ENCODE results near the gene VAMP8.
A peak's percentile ranks its signal among the peaks of the same experiment; 100 is the strongest.

VAMP8 gene

GRCh38 chr2:85545780-85546240 lies 31.6 kb upstream of the VAMP8 start:
- Histone ChIP-seq H3K4me3 (ENCODE audit: low read length, poor library complexity, severe bottlenecking) (no peak overlapping the region), H3K9ac (ENCODE audit: low read depth, low read length, poor library complexity, severe bottlenecking) (no peak overlapping the region), H3F3A (ENCODE audit: low read depth) (peaks cover 35% of the 10 kb centered on the region), H3K79me2 (ENCODE audit: insufficient read depth, low read length) (peaks cover 41% of the 10 kb centered on the region), H3K36me3 (ENCODE audit: insufficient read depth, low read length) (peaks cover 71% of the 10 kb centered on the region), H3K27me3 (ENCODE audit: insufficient read depth, low read length, poor library complexity, severe bottlenecking) (no peaks in the 10 kb centered on the region), H2AFZ (ENCODE audit: low read length) (no peak overlapping the region), H3K9me3 (ENCODE audit: insufficient read depth, low read depth, low read length) (no peaks in the 10 kb centered on the region), H3K4me1 (ENCODE audit: insufficient read depth, low read length, poor library complexity, severe bottlenecking) (peaks cover 29% of the 10 kb centered on the region), H3K4me2 (ENCODE audit: low read depth, low read length, poor library complexity, severe bottlenecking) (peak overlapping the region; percentile 14), H3K9me2 (replicated peaks; ENCODE audit: low read depth, low read length) (no peaks in the 10 kb centered on the region), H4K20me1 (ENCODE audit: insufficient read depth, low read length, poor library complexity, severe bottlenecking) (peaks cover 57% of the 10 kb centered on the region)
- TF ChIP-seq EZH2phosphoT487 (IDR thresholded peaks at IDR 0.05; ENCODE audit: borderline replicate concordance), result no peak
- TF ChIP-seq, protein P1, sequence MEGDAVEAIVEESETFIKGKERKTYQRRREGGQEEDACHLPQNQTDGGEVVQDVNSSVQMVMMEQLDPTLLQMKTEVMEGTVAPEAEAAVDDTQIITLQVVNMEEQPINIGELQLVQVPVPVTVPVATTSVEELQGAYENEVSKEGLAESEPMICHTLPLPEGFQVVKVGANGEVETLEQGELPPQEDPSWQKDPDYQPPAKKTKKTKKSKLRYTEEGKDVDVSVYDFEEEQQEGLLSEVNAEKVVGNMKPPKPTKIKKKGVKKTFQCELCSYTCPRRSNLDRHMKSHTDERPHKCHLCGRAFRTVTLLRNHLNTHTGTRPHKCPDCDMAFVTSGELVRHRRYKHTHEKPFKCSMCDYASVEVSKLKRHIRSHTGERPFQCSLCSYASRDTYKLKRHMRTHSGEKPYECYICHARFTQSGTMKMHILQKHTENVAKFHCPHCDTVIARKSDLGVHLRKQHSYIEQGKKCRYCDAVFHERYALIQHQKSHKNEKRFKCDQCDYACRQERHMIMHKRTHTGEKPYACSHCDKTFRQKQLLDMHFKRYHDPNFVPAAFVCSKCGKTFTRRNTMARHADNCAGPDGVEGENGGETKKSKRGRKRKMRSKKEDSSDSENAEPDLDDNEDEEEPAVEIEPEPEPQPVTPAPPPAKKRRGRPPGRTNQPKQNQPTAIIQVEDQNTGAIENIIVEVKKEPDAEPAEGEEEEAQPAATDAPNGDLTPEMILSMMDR (conservative IDR thresholded peaks at IDR 0.05; ENCODE audit: low read length), result no peak

- Histone ChIP-seq H3K4me2 (ENCODE audit: low read depth, low read length, poor library complexity, severe bottlenecking) (no peak overlapping the region), H3F3A (ENCODE audit: low read depth) (peaks cover 35% of the 10 kb centered on the region), H3K4me3 (ENCODE audit: low read length, poor library complexity, severe bottlenecking) (no peak overlapping the region), H2AFZ (ENCODE audit: low read length) (no peak overlapping the region), H3K4me1 (ENCODE audit: insufficient read depth, low read length, poor library complexity, severe bottlenecking) (peaks cover 14% of the 10 kb centered on the region), H3K9me3 (ENCODE audit: insufficient read depth, low read depth, low read length) (no peaks in the 10 kb centered on the region), H3K9me2 (replicated peaks; ENCODE audit: low read depth, low read length) (no peaks in the 10 kb centered on the region), H3K79me2 (ENCODE audit: insufficient read depth, low read length) (peaks cover 26% of the 10 kb centered on the region), H3K9ac (ENCODE audit: low read depth, low read length, poor library complexity, severe bottlenecking) (no peak overlapping the region), H4K20me1 (ENCODE audit: insufficient read depth, low read length, poor library complexity, severe bottlenecking) (peaks cover 43% of the 10 kb centered on the region), H3K27me3 (ENCODE audit: insufficient read depth, low read length, poor library complexity, severe bottlenecking) (no peaks in the 10 kb centered on the region), H3K36me3 (ENCODE audit: insufficient read depth, low read length) (peaks cover 70% of the 10 kb centered on the region)
- TF ChIP-seq, protein P1 (conservative IDR thresholded peaks at IDR 0.05; ENCODE audit: low read length), result no peak
- TF ChIP-seq EZH2phosphoT487 (IDR thresholded peaks at IDR 0.05; ENCODE audit: borderline replicate concordance), result no peak
These were observed 30.1 kb upstream of the VAMP8 start for GRCh38 chr2:85547089-85547858.

- TF ChIP-seq, protein P1 (conservative IDR thresholded peaks at IDR 0.05; ENCODE audit: low read length), result no peak
- TF ChIP-seq EZH2phosphoT487 (IDR thresholded peaks at IDR 0.05; ENCODE audit: borderline replicate concordance), result no peak
- peaks cover 34% of the 10 kb centered on the region for H3F3A ChIP-seq (ENCODE audit: low read depth)
- H3K36me3 ChIP-seq (ENCODE audit: insufficient read depth, low read length), result peaks cover 70% of the 10 kb centered on the region
These were observed 29.4 kb upstream of the VAMP8 start for GRCh38 chr2:85547859-85548607.

More at GRCh38 chr2:85547859-85548607, 29.4 kb upstream of the VAMP8 start:
- Histone ChIP-seq H4K20me1 (ENCODE audit: insufficient read depth, low read length, poor library complexity, severe bottlenecking) (peaks cover 35% of the 10 kb centered on the region), H3K9me3 (ENCODE audit: insufficient read depth, low read depth, low read length) (no peaks in the 10 kb centered on the region), H3K4me2 (ENCODE audit: low read depth, low read length, poor library complexity, severe bottlenecking) (no peak overlapping the region), H3K4me3 (ENCODE audit: low read length, poor library complexity, severe bottlenecking) (no peak overlapping the region), H3K4me1 (ENCODE audit: insufficient read depth, low read length, poor library complexity, severe bottlenecking) (peaks cover 6% of the 10 kb centered on the region), H3K9me2 (replicated peaks; ENCODE audit: low read depth, low read length) (no peaks in the 10 kb centered on the region), H3K27me3 (ENCODE audit: insufficient read depth, low read length, poor library complexity, severe bottlenecking) (no peaks in the 10 kb centered on the region), H3K9ac (ENCODE audit: low read depth, low read length, poor library complexity, severe bottlenecking) (no peak overlapping the region), H3K79me2 (ENCODE audit: insufficient read depth, low read length) (peaks cover 19% of the 10 kb centered on the region), H2AFZ (ENCODE audit: low read length) (no peak overlapping the region)
